Stimulated activated CD8-positive, alpha-beta memory T cell treated with anti-CD3 and anti-CD28 coated beads, Interleukin-12 subunit alpha, Interleukin-12 subunit beta, amount 100 ng/mL, for 24 hours (primary cell): Measurements from ENCODE around the gene TRIM44.

Experiments
- DNase-seq: peaks from one replicate; pipeline ENCODE4 v3.0.0-alpha.2; 2020; ENCODE audit errors: extremely low read depth

The TRIM44 gene, protein sequence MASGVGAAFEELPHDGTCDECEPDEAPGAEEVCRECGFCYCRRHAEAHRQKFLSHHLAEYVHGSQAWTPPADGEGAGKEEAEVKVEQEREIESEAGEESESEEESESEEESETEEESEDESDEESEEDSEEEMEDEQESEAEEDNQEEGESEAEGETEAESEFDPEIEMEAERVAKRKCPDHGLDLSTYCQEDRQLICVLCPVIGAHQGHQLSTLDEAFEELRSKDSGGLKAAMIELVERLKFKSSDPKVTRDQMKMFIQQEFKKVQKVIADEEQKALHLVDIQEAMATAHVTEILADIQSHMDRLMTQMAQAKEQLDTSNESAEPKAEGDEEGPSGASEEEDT

DNA sequence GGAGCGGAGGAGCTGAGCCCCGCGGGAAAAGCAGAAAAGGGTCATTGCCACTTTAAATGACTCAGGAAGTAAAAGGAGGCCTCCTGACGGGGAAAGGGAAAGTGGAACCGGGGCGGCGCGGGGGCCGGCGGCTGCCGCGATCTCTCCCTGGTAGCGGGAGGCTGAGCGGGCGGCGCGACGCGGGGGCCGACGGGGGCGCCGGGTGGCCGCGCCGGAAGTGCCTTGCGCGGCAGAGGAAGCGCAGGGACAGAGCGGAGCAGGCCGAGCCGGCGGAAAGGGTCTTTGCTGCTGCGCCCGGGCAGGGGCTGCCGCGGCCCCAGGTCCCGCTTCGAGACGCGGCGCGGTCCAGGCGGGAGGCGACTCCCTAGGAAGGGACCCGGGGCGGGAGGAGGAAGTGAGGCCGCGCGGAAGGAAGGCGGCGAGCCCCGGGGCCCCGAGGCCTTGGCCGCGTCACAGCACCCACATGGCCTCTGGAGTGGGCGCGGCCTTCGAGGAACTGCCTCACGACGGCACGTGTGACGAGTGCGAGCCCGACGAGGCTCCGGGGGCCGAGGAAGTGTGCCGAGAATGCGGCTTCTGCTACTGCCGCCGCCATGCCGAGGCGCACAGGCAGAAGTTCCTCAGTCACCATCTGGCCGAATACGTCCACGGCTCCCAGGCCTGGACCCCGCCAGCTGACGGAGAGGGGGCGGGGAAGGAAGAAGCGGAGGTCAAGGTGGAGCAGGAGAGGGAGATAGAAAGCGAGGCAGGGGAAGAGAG, at the start of gene TRIM44:
Gene TRIM44, plus strand, starts transcription at position 127 of the 759 bp plus-strand sequence. Its CDS starts 337 bp downstream, at position 464.
- peak; percentile 63 for DNase-seq

DNA sequence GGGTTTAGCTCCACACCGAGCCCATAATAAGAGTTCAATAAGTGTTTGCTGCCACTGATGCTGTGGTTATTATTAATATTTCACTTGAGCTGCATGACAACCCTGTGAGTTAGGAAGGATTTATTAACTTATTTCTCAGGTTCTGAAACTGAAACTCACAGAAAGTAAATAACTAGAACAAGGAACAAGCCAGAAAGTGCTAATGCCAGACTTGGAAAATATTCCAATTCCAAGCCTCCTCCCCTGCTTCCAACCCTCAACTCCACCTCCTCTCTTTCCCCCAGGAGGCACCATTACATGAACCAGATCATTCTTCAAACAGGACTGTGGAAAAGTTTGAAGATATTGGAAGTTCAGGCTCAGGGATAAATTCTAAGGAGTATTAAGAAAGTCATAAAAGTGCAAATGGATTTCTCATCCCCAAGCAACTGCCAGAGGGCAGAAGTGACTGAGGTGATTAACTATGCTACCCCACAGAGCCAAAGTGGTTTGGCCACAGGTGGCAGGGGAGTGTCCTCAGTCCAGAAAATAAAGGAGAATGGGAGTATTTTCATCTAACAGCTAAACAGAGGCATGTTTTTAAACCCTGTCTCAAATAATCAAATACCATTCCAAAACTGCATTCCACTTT, 47.5 kb upstream of the TRIM44 start:
- DNase-seq, result no peak

DNA sequence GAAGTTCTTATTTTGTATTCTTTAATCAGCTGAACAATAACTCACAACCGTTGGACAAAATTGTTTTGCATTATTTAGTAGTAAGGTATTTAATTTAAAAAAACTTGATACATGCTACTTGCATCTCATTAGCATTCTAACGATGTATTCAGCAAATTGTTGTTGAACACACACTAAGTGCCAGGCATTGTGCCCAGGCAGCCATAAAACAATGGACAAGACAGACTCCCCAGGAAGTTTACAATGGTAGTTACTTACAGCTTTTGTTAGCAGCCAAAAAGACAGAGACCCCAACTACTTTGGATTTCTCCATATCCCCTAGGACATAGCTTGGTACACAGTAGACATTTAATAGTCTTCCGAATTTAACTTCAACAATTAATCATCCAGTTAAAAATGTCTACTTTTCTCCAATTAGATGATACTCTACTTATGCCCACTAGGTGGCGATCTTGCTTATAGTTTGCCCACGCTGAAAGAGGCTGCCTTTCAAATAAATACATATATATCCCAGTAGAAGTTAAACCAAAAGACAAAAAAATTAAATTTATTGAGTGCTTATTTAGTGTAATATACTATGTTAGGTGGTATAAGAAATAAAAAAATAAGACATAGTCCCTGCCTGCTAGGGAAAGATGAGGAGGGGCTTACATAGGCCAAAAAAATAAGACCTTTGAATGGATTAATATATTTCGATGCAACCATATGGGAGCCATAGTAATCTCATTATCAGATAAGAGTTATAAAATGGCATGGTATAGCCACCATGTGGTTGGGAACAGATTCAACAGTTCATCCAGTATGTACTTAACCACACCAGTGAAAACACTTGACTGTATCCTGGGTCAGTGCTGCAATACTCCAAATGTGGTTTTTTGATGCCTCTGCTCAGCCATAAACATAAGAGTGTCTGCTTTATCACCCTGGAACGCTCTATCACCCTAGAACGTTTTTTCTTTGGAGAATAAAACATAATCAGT, 46.4 kb upstream of the TRIM44 start:
- no peak for DNase-seq

DNA sequence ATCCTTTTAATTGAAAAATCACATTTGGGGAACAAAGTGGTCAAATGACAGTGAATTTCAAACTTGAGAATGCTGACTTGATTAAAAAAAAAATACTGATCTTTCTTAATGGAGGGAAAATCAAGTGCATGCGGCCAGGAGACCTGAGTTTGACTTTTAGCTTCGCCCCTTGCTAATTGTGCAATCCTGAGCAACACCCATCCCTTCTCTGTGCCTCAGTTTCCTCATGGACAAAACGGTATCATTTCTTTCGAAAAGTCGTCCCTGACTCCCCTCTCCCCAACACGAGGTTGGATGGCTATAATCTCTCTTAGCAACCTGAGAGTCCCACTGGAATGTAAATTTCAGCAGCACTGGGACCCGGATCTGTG, 45.3 kb upstream of the TRIM44 start:
- DNase-seq, result no peak

DNA sequence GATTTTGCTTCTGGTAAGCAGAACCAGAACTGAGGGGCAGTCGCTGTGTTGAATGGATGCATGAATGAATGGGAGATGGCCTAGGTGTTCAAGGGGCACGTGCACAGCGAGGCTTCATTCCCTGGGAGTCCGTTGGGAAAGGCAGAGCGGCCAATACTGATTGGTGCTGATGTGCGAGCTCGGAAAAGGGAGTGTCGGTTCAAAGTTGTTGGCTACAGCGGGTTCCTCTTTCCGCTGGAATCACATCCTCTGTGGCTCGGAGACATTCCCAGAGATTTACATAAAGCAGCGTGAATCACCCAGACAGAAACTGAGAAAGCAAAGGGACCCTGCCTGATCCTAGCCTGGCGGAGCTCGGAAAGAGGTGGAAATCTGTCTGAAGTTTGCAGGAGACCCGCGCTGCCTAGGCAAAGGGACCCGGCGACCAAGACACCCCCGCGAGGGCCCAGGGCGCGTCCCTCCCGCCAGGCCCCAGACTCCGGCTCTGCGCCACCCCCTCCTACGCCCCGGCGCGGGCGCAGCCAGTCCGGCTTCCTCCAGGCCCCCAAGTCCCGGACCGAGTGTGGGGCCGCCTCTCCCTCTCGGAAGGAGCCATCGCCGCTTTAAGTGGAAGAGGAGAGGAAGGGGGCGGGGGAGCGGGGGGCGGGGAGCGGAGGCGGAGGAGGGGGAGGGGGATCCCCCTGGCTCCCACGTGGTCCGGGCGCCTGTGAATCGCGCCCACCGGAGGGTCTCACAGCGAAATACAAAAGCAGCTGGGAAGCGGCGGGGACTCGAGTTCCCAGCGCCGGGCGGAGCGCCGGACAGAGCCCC, 44.7 kb upstream of the TRIM44 start, which contains the start of gene FJX1:
Gene FJX1, plus strand, starts transcription at position 774 of the 810 bp plus-strand sequence. CDS start 177 bp downstream, outside the sequence.
- no peak for DNase-seq

DNA sequence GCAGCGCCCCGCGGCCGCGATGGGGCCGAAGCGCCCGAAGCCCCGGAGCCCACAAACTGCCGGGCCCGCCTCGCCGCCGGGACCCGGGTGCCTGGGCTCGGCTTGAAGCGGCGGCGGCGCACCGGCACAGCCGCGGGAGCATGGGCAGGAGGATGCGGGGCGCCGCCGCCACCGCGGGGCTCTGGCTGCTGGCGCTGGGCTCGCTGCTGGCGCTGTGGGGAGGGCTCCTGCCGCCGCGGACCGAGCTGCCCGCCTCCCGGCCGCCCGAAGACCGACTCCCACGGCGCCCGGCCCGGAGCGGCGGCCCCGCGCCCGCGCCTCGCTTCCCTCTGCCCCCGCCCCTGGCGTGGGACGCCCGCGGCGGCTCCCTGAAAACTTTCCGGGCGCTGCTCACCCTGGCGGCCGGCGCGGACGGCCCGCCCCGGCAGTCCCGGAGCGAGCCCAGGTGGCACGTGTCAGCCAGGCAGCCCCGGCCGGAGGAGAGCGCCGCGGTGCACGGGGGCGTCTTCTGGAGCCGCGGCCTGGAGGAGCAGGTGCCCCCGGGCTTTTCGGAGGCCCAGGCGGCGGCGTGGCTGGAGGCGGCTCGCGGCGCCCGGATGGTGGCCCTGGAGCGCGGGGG, 44.0 kb upstream of the TRIM44 start:
- DNase-seq, result no peak

DNA sequence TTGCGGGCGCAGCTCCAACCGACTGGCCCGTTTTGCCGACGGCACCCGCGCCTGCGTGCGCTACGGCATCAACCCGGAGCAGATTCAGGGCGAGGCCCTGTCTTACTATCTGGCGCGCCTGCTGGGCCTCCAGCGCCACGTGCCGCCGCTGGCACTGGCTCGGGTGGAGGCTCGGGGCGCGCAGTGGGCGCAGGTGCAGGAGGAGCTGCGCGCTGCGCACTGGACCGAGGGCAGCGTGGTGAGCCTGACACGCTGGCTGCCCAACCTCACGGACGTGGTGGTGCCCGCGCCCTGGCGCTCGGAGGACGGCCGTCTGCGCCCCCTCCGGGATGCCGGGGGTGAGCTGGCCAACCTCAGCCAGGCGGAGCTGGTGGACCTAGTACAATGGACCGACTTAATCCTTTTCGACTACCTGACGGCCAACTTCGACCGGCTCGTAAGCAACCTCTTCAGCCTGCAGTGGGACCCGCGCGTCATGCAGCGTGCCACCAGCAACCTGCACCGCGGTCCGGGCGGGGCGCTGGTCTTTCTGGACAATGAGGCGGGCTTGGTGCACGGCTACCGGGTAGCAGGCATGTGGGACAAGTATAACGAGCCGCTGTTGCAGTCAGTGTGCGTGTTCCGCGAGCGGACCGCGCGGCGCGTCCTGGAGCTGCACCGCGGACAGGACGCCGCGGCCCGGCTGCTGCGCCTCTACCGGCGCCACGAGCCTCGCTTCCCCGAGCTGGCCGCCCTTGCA, 43.3 kb upstream of the TRIM44 start:
- no peak for DNase-seq

DNA sequence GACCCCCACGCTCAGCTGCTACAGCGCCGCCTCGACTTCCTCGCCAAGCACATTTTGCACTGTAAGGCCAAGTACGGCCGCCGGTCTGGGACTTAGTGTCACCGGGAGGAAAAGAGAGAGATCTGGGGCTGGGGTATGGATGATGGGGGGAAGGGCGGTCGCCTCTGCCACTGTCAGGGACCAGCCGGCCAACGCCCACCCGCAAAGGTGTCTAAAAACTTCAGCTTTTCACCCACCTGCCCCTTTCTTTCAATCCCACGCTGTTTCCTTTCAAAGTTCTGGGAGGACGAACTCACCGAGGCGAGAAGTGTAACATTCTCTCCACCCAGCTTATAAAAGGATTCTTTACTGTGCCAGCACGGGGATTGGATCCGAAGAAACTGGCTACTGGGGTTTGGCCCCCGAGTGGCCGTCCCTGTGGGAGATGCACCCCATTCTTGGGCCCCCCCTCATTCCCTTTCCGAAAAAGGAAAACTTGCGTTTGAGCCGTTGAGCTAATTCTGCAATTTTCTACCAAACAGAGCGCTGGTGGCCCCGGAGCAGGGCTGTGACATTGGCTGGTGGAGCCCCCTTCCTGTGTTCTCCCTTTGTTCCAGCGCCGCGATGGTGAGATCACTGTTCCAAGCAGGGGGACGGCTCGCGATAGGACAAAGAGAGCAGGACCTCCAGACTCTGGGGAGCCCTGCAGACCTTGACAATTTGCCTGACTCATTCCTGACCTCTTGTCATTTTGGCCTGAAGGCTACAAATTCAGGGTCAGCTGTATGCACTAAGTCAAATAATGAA, 42.5 kb upstream of the TRIM44 start:
- no peak for DNase-seq

DNA sequence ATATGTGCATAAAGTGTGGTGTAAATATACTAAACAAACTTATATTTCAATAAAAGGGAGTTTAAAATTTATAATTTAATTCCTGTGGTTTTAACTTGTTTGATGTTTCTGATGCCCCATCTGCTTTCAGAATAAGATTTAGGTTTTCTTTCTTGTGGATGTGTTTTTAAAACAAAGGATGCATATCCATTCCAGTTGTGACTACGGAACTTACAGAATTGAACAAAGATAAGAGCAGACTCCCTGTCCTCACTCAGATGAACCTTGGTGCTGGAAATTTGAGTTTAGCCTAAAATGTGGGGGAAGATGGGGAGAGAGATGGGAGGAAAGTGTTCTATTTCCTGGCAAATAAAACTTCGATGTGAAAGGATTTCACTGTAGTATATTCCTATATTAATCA, 41.8 kb upstream of the TRIM44 start:
- no peak for DNase-seq

DNA sequence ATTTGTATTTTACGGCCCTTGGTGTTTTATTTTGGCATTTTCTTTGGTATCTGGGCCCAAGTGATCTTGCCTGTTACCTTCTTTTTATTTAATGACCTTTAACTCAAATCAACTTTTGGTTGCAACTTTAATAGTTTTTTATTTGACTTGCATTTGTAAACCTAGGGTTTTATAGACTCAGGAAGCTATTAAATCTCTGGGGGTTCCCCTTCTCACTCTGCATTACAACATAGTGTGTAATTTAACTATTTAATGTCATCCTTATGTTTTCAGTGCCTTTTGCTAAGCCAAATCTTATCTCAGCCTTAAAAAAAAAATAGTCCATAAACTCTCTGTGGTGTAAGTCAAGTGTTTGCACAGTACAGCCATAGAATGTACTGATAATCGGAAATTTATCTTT, 41.0 kb upstream of the TRIM44 start:
- no peak for DNase-seq

DNA sequence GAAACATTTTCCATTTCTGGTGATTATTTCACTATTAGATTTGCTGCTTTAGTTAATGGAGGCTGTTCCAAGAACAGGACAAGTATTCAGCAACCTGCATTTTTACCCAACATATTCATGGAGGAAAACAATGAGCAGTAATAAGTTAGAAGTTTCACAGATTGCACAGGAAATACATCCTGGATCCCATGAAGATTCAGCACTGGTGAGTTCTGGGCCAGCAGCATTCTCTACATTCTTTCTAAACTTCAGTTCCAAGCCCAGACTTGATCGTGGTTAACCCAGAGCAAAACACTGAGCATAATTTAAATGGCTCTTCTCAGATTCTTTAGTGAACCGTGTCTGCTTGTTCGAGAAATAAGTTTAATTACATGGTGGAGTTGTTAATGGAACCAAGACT, 40.5 kb upstream of the TRIM44 start:
- DNase-seq, result no peak

DNA sequence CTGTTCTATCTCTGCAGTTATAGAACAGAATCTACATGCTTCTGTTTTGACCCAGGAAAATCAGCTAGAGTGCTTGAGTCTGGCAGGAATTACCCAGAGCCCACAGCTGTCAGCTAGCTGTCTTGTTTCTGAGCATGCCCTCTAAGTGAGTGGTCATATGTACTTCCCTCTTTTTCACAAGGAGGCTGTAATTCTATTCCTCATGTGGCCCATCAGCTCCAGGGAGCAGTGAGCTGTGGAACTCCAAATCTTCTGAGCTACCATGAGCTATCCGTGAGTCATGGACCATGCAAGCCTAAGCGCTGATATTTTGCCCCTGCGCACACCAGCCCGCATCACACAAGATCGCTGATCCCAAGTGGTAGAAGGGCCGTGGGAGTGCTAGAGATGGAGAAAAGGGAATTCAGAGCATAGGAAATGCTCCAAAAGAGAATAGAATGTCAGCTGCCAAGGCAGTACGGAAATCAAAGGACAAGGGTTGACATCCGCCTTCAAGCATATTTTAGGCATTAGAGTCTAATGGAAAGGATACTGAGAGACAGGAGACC, 38.9 kb upstream of the TRIM44 start:
- DNase-seq, result no peak

DNA sequence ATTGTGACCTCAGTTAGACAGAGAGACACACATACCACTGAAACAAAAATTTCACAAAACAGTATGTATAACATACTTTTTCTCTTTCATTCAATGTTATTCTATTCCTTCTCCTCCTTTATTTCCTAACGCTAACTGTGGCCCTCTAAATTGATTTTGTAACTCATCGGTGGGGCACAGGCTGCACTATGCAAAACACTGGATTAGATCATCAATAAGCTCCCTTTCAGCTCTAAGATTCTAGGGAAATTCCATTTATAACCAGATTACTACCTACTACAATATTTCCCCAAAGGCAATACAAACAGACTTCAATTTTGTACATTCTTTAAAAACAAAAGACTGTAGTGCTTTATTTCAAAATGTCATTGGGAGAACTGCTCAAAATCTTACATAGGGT, 38.3 kb upstream of the TRIM44 start:
- DNase-seq, result no peak

DNA sequence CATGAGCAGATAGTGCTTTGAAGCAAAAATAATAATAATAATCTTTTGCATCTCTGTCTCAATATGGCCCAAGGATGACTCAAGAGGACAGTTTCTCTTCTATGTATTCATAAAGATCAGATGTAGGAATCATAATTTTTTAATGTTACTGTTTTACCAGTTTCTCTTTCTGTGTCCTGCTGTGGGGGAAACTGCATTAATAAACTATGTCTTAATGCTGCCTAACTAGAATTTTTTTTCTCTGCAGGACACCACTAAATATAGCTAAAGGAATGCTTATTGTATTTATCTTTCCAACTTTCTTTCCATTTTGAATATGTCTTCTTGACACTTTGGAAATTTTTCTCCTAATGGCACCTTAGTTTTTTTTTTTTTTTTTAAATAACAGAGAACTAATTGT, 37.8 kb upstream of the TRIM44 start:
- no peak for DNase-seq

DNA sequence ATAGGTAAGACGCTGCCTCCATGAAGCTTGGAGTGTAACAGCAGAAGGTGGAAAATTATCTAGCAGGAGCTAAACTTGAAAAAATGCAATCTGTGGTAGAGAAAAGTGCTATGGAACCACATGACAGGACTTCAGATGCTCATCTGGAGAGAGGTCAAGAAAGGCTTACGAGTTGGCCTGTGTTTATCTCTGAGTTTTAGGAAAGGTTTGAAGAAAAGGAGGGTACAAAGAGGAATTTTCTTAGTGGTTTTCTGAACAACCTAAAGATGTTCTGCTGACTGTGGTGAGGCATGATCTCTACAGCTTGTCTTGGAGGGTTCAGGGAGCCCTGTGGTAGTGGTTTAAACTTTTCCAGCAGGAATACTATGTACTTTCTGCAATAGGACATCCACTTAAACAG, 36.1 kb upstream of the TRIM44 start:
- DNase-seq, result no peak

DNA sequence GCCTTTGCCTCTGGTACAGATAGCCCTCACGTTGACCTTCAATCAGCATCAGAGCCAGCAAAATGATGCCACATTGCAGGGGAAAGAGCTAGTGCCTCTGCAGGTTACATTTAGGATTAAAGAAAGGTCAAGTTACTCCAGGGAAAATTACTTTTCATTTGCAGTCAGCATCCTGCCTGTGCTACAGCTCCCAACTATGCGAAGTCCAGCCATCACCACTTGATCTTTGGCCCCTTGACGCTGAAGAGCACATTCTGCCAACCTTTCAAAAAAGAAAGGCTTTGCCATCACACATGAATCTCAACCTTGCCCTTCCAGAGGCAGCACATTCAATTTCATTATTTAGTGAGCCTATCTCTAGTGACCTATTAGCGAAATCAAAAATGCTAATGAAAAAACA, 33.1 kb upstream of the TRIM44 start:
- no peak for DNase-seq

DNA sequence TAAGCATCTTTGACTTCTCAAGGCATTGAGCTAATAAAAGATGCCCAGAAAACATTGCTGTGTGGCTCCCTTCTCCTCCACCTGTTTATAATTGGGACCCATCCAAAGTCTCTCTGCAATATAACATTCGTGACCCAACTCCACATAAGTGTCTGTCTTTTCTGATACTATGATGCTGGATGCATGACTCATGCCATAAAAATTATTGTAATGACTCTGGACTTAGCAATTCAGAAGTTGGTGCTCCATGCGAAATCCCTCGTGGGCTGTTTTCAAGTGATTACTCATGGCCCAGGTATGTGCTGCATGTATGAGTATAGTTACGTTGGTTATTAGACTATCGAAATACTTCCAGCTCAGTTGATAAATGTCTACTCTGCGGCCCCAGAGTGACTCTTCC, 32.7 kb upstream of the TRIM44 start:
- DNase-seq, result no peak

DNA sequence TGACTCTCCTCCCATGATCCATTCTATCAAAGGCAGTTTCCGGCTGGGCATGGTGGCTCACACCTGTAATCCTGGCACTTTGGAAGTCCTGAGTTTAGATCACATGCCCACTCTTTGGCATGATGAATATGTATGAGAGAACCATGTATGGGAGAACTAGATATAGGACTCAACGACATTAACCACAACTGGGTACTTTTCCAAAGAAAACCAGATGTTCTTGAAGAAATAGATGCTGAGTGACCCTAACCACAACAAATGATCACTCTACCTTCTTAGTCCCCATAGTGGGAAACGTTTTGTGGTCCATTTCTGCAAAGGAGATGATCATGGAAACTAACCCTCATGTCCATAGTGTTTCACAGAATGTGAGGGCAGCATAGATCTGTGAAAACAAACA, 30.7 kb upstream of the TRIM44 start:
- DNase-seq, result no peak
